Bone marrow (tissue), 2 donors: ENCODE measurements around the gene KDR.

Source experiments
- DNase-seq, 2 donors: peaks; one replicate each; lab custom pipeline; 2025; lab: John Stamatoyannopoulos, UW

Gene KDR

GRCh38 chr4:55079451-55080173, 45.8 kb downstream of the KDR start:
- DNase-seq = no peak

- no peak for DNase-seq
These were observed 46.4 kb downstream of the KDR start for GRCh38 chr4:55078987-55079386.

GRCh38 chr4:55077577-55077976, 47.8 kb downstream of the KDR start:
- no peak for DNase-seq

- DNase-seq = no peak
These were observed 49.3 kb downstream of the KDR start for GRCh38 chr4:55075823-55076716.

GRCh38 chr4:55075376-55075775, 50.0 kb downstream of the KDR start:
- DNase-seq = no peak

GRCh38 chr4:55074386-55074785, 51.0 kb downstream of the KDR start:
- DNase-seq = no peak

GRCh38 chr4:55071951-55072350, 53.4 kb downstream of the KDR start:
- DNase-seq = no peak

GRCh38 chr4:55069248-55069647, 56.1 kb downstream of the KDR start:
- DNase-seq = no peak

GRCh38 chr4:55068522-55068921, 56.9 kb downstream of the KDR start:
- DNase-seq = no peak

GRCh38 chr4:55066018-55066417, 59.4 kb downstream of the KDR start:
- DNase-seq = no peak

- DNase-seq = no peak
These were observed 69.9 kb downstream of the KDR start for GRCh38 chr4:55055529-55055928.

GRCh38 chr4:55051532-55051931, 73.9 kb downstream of the KDR start:
- DNase-seq = no peak

- DNase-seq = no peak
These were observed 74.9 kb downstream of the KDR start for GRCh38 chr4:55050418-55050950.

- no peak for DNase-seq
These were observed 87.1 kb downstream of the KDR start for GRCh38 chr4:55038176-55038890.

- no peak for DNase-seq
These were observed 87.7 kb downstream of the KDR start for GRCh38 chr4:55037728-55038127.

GRCh38 chr4:55036405-55036804, 89.0 kb downstream of the KDR start:
- no peak for DNase-seq

GRCh38 chr4:55035892-55036291, 89.5 kb downstream of the KDR start:
- DNase-seq = no peak

- DNase-seq = no peak
These were observed 92.1 kb downstream of the KDR start for GRCh38 chr4:55033296-55033695.

- no peak for DNase-seq
These were observed 92.6 kb downstream of the KDR start for GRCh38 chr4:55032788-55033187.

- no peak for DNase-seq
These were observed 93.2 kb downstream of the KDR start for GRCh38 chr4:55032179-55032578.

- DNase-seq = no peak
These were observed 94.2 kb downstream of the KDR start for GRCh38 chr4:55031158-55031557.

- no peak for DNase-seq
These were observed 94.8 kb downstream of the KDR start for GRCh38 chr4:55030589-55030988.
